GM19238 (cell line): ENCODE results near the gene HCFC1.

Experiments used
- DNase-seq: peaks from one replicate; pipeline ENCODE4 v3.0.0; 2011; ENCODE audit warnings: low spot score; ENCODE audit not compliant: insufficient read length

HCFC1 gene

DNA sequence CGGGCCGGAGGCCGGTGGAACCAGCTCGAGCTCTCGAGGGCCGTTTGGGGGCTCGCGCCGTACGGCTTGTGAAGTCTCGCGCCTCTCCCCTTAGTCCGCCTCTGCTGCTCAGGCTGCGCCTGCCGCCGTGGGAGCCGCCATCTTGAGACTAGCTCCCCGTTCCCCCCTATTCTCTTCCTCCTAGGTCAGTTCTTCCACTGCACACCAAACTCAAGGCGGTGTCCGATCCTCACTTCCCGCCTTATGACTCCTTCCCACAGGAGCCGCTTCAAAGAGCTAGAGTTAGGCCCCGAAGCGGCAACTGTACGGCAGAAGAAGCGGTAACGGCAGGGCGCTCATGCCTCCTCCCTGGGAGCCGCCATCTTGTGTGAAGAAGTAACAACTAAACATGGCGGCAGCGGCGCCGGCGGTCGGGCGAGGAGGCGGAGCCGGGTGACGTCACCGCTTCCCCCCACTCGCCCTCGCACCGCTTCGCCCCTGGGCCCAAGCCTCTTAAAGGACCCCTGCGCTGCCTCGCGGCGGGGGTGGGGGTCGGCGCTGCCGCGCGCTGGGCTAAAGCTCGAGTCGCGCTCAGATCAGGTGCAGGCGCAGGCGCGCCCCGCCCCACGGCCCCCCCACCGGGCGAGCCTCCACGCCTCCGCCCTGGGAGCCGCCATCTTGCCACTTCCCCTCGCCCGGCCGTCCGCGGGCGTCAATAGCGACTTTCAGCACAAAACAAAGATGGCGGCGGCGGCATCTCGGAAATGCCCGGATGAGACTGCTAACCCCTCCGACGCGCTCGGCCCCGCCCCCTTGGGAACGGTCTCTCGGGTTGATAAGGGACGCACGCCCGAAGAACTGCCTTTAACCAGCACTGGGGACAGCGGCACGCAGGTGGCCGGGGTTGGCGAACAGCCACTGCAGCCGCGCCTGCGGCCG lies at the start of gene HCFC1:
HCFC1 (minus strand) TSS at position 369 of the 918 bp plus-strand sequence. CDS start 978 bp downstream, outside the sequence.
- DNase-seq, result peak; percentile 78

DNA sequence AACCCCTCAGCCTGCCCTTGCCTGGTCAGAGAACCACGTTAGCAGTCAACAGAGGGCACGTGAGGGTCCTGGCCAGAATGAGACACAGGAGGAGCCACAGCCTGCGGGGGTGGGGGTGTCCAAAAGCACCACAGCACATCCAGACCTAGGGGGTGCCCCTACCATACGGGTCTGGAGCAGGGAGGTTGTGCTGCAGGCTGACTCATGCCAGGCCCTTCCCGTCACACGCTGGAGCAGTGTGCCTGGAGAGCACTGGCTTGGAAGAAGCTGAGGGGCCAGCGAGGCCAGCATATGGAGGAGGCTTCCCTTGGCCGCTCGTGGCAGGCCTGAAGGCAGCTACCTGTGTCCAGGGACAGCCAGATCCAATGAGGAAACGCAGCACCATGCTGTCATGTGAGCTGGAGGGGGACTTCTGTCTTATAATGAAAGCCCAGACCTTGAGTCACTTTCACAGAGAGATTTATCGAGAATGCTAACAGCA lies 49.6 kb upstream of the HCFC1 start:
- DNase-seq, result no peak

- DNase-seq, result no peak
Measured at GRCh38 chrX:154020536-154021115, 49.0 kb upstream of the HCFC1 start.

- peak; percentile 68 for DNase-seq
Measured at GRCh38 chrX:154019633-154020528, 48.3 kb upstream of the HCFC1 start, which contains the start of gene IRAK1. Gene IRAK1 (minus strand): TSS chrX:154019902. CDS start chrX:154019812, 90 bp downstream.

GRCh38 chrX:154019061-154019621 lies 47.5 kb upstream of the HCFC1 start:
- no peak for DNase-seq

DNA sequence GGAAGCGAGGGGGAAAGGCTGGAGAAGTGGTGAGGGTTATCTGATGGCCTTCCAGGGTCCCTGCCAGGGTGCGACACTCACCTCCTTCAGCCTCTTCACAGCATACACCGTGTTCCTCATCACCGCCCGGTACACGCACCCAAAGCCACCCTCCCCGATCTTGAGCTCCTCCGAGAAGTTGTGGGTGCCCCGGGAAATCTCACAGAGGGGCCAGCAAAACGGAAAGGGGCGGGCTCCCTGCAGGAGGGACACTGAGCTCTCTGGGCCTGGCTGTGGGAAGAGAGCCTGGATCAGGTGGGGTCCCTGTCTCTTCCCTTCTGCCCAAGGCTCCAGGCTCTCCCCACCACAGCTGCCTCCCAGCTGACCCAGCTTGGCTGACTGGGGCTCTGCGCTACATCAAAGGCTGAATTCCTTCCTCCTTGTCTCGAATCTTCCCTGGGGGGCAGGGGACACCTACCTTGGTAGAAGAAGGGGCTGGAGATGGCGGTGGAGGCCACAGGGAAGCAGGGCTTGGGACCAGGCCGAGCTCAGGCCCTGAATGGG lies 47.0 kb upstream of the HCFC1 start:
- no peak for DNase-seq

GRCh38 chrX:154017766-154018517 lies 46.3 kb upstream of the HCFC1 start:
- DNase-seq, result no peak

DNA sequence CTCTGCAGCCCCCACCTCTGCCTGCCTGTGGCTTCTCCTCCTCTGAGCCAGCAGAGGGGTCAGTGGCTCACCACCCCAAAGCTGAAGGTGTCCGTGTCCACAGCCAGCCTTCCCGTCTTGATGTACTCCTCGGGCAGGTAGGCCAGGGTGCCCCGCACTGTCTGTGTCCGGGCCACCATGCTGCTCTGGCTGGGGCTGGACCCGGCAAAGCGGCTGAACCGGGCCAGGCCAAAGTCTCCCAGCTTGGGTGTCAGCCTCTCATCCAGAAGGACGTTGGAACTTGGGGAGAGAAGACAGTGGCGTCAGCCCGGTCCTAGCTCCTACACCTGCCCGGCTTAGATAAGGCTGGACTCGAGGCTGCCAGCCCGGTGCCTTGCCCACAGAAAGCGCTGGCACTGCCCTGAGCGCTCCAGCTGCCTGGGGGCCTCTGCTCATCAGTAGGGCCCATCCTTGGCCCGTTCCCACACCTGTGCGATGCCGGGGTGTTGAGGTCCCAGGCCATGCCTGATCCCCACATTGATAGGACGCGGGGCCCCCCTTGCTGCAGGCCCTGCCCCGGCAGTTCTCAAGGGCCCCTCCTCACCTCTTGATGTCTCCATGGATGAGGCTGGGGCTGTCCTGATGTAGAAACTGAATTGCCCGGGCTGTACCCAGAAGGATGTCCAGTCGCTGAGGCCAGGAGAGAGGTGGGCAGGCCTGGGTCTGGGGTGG lies 44.9 kb upstream of the HCFC1 start:
- DNase-seq, result no peak

- DNase-seq, result no peak
Measured at GRCh38 chrX:154015581-154016264, 44.1 kb upstream of the HCFC1 start.

DNA sequence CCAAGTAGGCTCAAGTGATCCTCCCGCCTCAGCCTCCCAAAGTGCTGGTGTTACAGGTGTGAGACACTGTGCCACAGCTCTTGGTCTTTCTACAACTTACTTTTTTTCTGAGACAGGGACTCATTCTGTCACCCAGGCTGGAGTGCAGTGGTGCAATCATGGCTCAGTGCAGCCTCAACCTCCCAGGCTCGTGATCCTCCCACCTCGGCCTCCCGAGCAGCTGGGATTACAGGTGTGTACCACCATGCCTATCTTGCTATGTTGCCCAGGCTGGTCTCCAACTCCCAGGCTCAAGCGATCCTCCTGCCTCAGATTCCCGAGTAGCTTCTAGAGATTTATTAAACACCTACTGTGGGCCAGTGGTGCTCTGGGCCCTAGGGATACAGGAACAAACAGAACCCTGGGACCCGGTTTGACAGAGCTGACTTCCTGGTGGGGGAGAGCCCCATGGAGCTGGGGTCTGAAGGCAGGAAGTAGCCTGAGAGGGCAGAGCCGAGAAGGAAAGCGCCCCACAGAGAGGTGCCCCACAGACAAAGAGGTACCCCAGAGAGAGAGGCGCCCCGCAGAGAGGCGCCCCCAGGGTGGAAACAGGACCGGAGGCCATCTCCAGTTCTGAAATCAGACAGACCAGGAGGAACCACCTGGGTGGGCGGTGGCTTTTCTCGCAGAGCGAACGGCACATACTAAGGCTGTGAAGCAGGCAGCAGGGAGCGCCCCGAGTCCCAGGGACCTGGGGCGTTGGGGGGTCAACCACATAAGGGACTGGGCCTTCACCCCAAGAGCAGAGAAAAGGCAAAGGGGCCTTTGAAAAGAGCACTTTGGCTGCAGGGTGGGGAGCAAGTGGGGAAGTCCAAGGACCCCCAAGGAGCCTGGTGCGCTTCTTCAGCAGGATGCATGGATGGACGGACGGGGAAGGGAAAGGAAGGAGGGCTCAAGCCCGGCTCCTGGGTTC lies 43.1 kb upstream of the HCFC1 start:
- DNase-seq, result no peak

GRCh38 chrX:154013614-154014360 lies 42.2 kb upstream of the HCFC1 start:
- DNase-seq, result peak; percentile 54

- DNase-seq, result no peak
Measured at GRCh38 chrX:154013001-154013421, 41.4 kb upstream of the HCFC1 start.

DNA sequence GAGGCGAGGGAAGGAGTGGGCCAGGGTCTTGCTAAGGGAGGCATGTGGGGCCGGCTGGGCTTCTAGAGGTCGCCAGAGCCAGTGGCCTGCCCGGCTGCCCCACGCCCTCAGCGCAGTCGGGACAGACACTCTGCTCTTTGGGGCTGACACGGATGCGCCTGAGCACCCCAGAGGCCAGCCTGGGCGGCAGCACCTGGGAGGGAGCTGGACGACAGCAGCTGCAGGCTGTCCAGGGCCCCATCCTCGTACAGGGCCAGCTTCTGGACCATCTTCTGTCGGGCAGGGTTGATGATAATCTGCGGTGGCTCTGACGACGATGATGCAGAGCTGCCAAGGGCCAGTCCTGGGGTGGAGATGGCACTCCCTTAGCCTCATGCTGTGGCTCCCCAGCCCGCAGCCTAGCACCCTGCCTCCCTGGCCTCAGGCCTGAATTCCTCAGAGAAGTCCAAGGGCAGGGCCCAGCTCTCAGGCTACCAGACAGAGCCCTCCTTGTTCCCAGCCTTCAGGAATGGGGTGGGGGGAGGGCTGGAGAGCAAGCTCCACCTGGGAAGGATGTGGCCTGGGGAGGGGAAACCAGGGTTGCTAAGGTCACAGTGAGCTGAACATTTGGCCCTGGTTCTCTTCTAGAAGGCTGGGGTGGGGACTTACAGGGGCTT lies 40.8 kb upstream of the HCFC1 start:
- DNase-seq, result no peak

DNA sequence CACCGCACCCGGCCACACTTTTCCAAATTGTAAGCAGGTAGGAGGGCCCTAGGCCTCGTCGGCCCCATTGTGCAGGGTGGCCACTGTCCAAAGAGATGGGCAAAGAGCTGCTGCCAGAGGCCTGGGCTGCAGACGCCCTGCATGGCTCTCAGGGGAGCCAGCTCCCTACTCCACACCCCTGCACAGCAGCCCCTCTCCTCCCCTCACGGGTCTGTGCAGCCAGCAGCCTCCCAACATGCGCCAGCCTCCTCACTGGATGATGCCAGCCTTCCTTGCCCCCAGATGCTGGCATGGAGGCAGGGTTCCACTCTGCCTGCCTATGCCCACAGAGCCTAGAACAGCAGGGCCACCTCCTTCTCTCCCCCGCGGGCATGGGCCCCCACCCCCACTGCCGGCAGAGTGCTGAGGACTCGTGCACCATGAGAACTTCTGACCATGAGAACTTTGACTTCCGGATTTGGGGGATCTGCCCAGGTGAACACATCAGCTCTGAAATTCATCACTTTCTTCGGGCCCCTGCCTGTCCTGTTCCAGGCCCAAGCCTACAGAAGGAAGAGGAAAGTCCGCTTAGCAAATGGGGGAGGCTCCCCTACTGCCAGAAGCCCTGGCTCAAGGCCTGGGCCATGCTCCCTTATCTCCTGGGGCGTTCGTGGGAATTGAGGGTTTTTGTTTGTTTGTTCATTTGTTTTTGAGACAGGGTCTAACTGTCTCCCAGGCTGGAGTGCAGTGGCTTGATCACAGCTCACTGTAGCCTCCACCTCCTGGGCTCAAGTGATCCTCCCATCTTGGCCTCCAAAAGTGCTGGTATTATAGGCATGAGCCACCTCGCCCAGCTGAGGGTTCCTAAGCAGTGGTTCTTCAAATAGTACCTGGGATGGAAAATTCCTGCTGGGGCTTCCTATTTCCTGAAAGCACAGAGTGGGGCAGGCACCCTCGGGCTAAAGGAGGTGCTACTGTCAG lies 40.0 kb upstream of the HCFC1 start:
- no peak for DNase-seq

DNA sequence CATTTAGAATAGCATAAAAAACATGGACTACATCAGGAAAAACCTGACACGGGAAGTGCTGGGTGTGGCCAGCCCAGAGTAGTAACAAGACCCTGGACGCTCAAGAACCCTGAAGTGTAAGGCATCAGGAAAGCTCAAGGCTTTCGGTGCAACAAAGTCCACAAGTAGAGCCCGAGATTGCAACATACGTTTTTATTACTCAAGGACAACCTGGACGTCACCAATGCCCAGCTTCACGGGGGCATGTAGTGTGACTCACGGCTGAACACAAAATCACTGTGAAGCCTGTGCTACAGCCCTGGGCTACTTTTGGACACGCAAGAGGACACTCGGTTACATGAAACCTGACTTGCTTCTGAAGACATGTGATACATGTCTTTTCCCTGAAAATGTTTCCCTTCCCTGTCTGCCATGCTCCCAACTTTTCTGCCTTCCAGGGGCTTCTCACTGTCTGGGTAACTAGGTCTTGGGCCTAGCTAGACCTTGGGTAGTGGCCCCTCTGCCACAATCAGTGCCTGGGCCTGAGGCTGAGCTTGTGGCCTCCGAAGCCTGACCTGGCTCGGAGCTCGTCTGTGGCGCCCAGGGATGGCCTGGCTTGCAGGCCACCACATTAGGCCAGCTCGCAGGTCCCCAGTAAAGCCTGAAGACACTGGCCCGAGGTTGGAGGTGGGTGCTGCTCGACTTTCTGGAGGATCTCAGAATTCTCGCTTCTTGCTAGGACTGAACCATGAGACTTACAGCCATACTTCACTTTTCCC lies 38.9 kb upstream of the HCFC1 start:
- DNase-seq, result no peak
